ENCODE measurements around the gene SLC7A9. TPM values are rescaled to one million over a fixed set of nuclear protein-coding genes. Genes with fewer than 3 reads are reported as not detected.
"Not testable (repeated sequence)": the region's sequence is repeated elsewhere in the genome, so short reads cannot be mapped to it uniquely, and the experiment has no call there.

SLC7A9 gene
- total and polyA plus RNA-seq, 7 experiments from 2014 or later, result 0.24 to 1.1 (median 0.56) TPM; not detected in 2

GRCh38 chr19:32832094-32832493 is 37.5 kb downstream of the SLC7A9 start:
- POLR2A ChIA-PET; H3K9me3 Mint-ChIP-seq; H3K27ac ChIP-seq (ENCODE audit: low read depth, low read length); H3K36me3 Mint-ChIP-seq; DNase-seq; H3K27me3 ChIP-seq (ENCODE audit: control insufficient read depth in 2 of 2, insufficient read depth in 2 of 2, low read length in 2 of 2); intact Hi-C loops (cut with micrococcal nuclease); H3K9me3 ChIP-seq (ENCODE audit: control insufficient read depth in 2 of 3, low read length in 3 of 3); H3K4me3 ChIP-seq (ENCODE audit: low read length); H3K36me3 ChIP-seq (ENCODE audit: control insufficient read depth in 2 of 3, insufficient read depth in 3 of 3, low read length in 3 of 3); H3K27ac Mint-ChIP-seq; H3K4me1 ChIP-seq (ENCODE audit: control insufficient read depth in 2 of 2, insufficient read depth in 2 of 2, low read length in 2 of 2); H3K4me3 Mint-ChIP-seq; ATAC-seq; H3K27me3 Mint-ChIP-seq: not testable (repeated sequence)
- CTCF ChIA-PET, result interaction anchor here (0.6 kb wide), 1 partner anchor 356 kb away, joined by 3 read pairs; no protein-coding TSS in a partner anchor
- H3K4me1 Mint-ChIP-seq, result peaks cover 0 to 27% (median 9%) of the 10 kb centered on the region in 7 donors

GRCh38 chr19:32831611-32832010 is 38.0 kb downstream of the SLC7A9 start:
- intact Hi-C loops (cut with micrococcal nuclease), result no loop called here
- Mint-ChIP-seq H3K4me1 (peaks cover 0 to 22% (median 9%) of the 10 kb centered on the region in 7 donors), H3K27me3 (peaks cover 0 to 5% (median 0%) of the 10 kb centered on the region in 5 donors), H3K36me3 (peaks cover 0 to 4% (median 4%) of the 10 kb centered on the region in 5 donors), H3K4me3 (no peak overlapping the region), H3K27ac (no peak overlapping the region), H3K9me3 (no peaks in the 10 kb centered on the region)
- POLR2A ChIA-PET, result no interaction called here
- CTCF ChIA-PET, result interaction anchor here (0.6 kb wide), 1 partner anchor 356 kb away, joined by 3 read pairs; no protein-coding TSS in a partner anchor
- Histone ChIP-seq H3K27me3 (ENCODE audit: control insufficient read depth in 2 of 2, insufficient read depth in 2 of 2, low read length in 2 of 2) (no peaks in the 10 kb centered on the region), H3K27ac (ENCODE audit: low read depth, low read length) (no peak overlapping the region), H3K4me3 (ENCODE audit: low read length) (no peak overlapping the region), H3K36me3 (ENCODE audit: control insufficient read depth in 2 of 3, insufficient read depth in 3 of 3, low read length in 3 of 3) (no peaks in the 10 kb centered on the region), H3K9me3 (ENCODE audit: control insufficient read depth in 2 of 3, low read length in 3 of 3) (no peaks in the 10 kb centered on the region), H3K4me1 (ENCODE audit: control insufficient read depth in 2 of 2, insufficient read depth in 2 of 2, low read length in 2 of 2) (no peaks in the 10 kb centered on the region)
- DNase-seq, result no peak
- no peak for ATAC-seq

GRCh38 chr19:32830231-32831014 is 39.1 kb downstream of the SLC7A9 start:
- H3K36me3 Mint-ChIP-seq, result peaks cover 0 to 4% (median 4%) of the 10 kb centered on the region in 5 donors
- Histone ChIP-seq H3K27ac (ENCODE audit: low read depth, low read length) (no peak overlapping the region), H3K27me3 (ENCODE audit: control insufficient read depth in 2 of 2, insufficient read depth in 2 of 2, low read length in 2 of 2) (no peaks in the 10 kb centered on the region), H3K36me3 (ENCODE audit: control insufficient read depth in 2 of 3, insufficient read depth in 3 of 3, low read length in 3 of 3) (no peaks in the 10 kb centered on the region), H3K9me3 (ENCODE audit: control insufficient read depth in 2 of 3, low read length in 3 of 3) (no peaks in the 10 kb centered on the region), H3K4me1 (ENCODE audit: control insufficient read depth in 2 of 2, insufficient read depth in 2 of 2, low read length in 2 of 2) (no peaks in the 10 kb centered on the region), H3K4me3 (ENCODE audit: low read length) (no peak overlapping the region)
- POLR2A ChIA-PET, result no interaction called here
- no peak overlapping the region for H3K4me3 Mint-ChIP-seq
- no peaks in the 10 kb centered on the region for H3K9me3 Mint-ChIP-seq
- intact Hi-C loops (cut with micrococcal nuclease), result no loop called here
- H3K27me3 Mint-ChIP-seq, result peaks cover 0 to 5% (median 0%) of the 10 kb centered on the region in 5 donors
- DNase-seq, result no peak
- CTCF ChIA-PET, result no interaction called here
- H3K27ac Mint-ChIP-seq, result peak overlapping the region in 1 of 9 donors; percentile 20
- no peak for ATAC-seq
- peaks cover 0 to 22% (median 9%) of the 10 kb centered on the region in 7 donors for H3K4me1 Mint-ChIP-seq

- ChIA-PET POLR2A (no interaction called here), CTCF (no interaction called here)
- DNase-seq, result no peak
- no peaks in the 10 kb centered on the region for H3K9me3 ChIP-seq (ENCODE audit: control insufficient read depth in 2 of 3, low read length in 3 of 3)
- intact Hi-C loops (cut with micrococcal nuclease), result no loop called here
- Mint-ChIP-seq H3K27me3 (peaks cover 0 to 7% (median 0%) of the 10 kb centered on the region in 5 donors), H3K27ac (peak overlapping the region in 6 of 9 donors; percentile 49 to 88 (median 64)), H3K36me3 (peaks cover 0 to 4% (median 4%) of the 10 kb centered on the region in 5 donors), H3K9me3 (no peaks in the 10 kb centered on the region), H3K4me3 (peak overlapping the region in 9 of 10 donors; percentile 61 to 82 (median 75)), H3K4me1 (peaks cover 0 to 25% (median 14%) of the 10 kb centered on the region in 7 donors)
- no peak overlapping the region for H3K27ac ChIP-seq (ENCODE audit: low read depth, low read length)
- ATAC-seq, result no peak
- H3K36me3 ChIP-seq (ENCODE audit: control insufficient read depth in 2 of 3, insufficient read depth in 3 of 3, low read length in 3 of 3), result no peaks in the 10 kb centered on the region
- H3K4me3 ChIP-seq (ENCODE audit: low read length), result no peak overlapping the region
- H3K4me1 ChIP-seq (ENCODE audit: control insufficient read depth in 2 of 2, insufficient read depth in 2 of 2, low read length in 2 of 2), result no peaks in the 10 kb centered on the region
- H3K27me3 ChIP-seq (ENCODE audit: control insufficient read depth in 2 of 2, insufficient read depth in 2 of 2, low read length in 2 of 2), result no peaks in the 10 kb centered on the region
These were observed 40.1 kb downstream of the SLC7A9 start for GRCh38 chr19:32829345-32829896.

GRCh38 chr19:32828643-32829344 is 40.8 kb downstream of the SLC7A9 start:
- intact Hi-C loops (cut with micrococcal nuclease), result no loop called here
- no peak overlapping the region for H3K27ac ChIP-seq (ENCODE audit: low read depth, low read length)
- no peaks in the 10 kb centered on the region for H3K4me1 ChIP-seq (ENCODE audit: control insufficient read depth in 2 of 2, insufficient read depth in 2 of 2, low read length in 2 of 2)
- no peak overlapping the region for H3K4me3 ChIP-seq (ENCODE audit: low read length)
- Mint-ChIP-seq H3K4me3 (peak overlapping the region in 9 of 10 donors; percentile 61 to 82 (median 75)), H3K4me1 (peaks cover 0 to 25% (median 14%) of the 10 kb centered on the region in 7 donors), H3K9me3 (no peaks in the 10 kb centered on the region), H3K27ac (peak overlapping the region in 7 of 9 donors; percentile 55 to 88 (median 69)), H3K27me3 (peaks cover 0 to 7% (median 3%) of the 10 kb centered on the region in 5 donors), H3K36me3 (peaks cover 0 to 4% (median 4%) of the 10 kb centered on the region in 5 donors)
- ChIA-PET CTCF (interaction anchor here (0.7 kb wide), 1 partner anchor 10 kb away, joined by 3 read pairs; no protein-coding TSS in a partner anchor), POLR2A (no interaction called here)
- no peaks in the 10 kb centered on the region for H3K36me3 ChIP-seq (ENCODE audit: control insufficient read depth in 2 of 3, insufficient read depth in 3 of 3, low read length in 3 of 3)
- no peaks in the 10 kb centered on the region for H3K9me3 ChIP-seq (ENCODE audit: control insufficient read depth in 2 of 3, low read length in 3 of 3)
- DNase-seq, result no peak
- H3K27me3 ChIP-seq (ENCODE audit: control insufficient read depth in 2 of 2, insufficient read depth in 2 of 2, low read length in 2 of 2), result no peaks in the 10 kb centered on the region
- no peak for ATAC-seq

- Mint-ChIP-seq H3K9me3 (no peaks in the 10 kb centered on the region), H3K4me3 (peak overlapping the region in 2 of 10 donors; percentile 29 to 82), H3K27ac (peak overlapping the region in 1 of 9 donors; percentile 28), H3K4me1 (peaks cover 0 to 25% (median 14%) of the 10 kb centered on the region in 7 donors), H3K36me3 (peaks cover 0 to 4% (median 4%) of the 10 kb centered on the region in 5 donors), H3K27me3 (peaks cover 0 to 8% (median 8%) of the 10 kb centered on the region in 5 donors)
- Histone ChIP-seq H3K4me1 (ENCODE audit: control insufficient read depth in 2 of 2, insufficient read depth in 2 of 2, low read length in 2 of 2) (no peaks in the 10 kb centered on the region), H3K27ac (ENCODE audit: low read depth, low read length) (no peak overlapping the region), H3K9me3 (ENCODE audit: control insufficient read depth in 2 of 3, low read length in 3 of 3) (no peaks in the 10 kb centered on the region), H3K36me3 (ENCODE audit: control insufficient read depth in 2 of 3, insufficient read depth in 3 of 3, low read length in 3 of 3) (no peaks in the 10 kb centered on the region), H3K27me3 (ENCODE audit: control insufficient read depth in 2 of 2, insufficient read depth in 2 of 2, low read length in 2 of 2) (peaks cover 0 to 3% of the 10 kb centered on the region in 2 donors), H3K4me3 (ENCODE audit: low read length) (no peak overlapping the region)
- POLR2A ChIA-PET, result no interaction called here
- intact Hi-C loops (cut with micrococcal nuclease), result no loop called here
- ATAC-seq (no peak), DNase-seq (no peak)
- CTCF ChIA-PET, result interaction anchor here (0.7 kb wide), 1 partner anchor 9 kb away, joined by 3 read pairs; no protein-coding TSS in a partner anchor
These were observed 41.4 kb downstream of the SLC7A9 start for GRCh38 chr19:32828139-32828538.

All from naive thymus-derived CD4-positive, alpha-beta T cell (primary cell).